K562 (cell line): ENCODE measurements around the gene SAMD4A. TPM values are rescaled to one million over a fixed set of nuclear protein-coding genes. Genes with fewer than 3 reads are reported as not detected.

ENCODE experiments used
- ATAC-seq: fragments of 200-7000 bp; cut with Tn5 transposase; 3 replicates; pipeline ENCODE4 v1.9.1; 2020; ENCODE audit warnings: moderate library complexity
- BruUV-seq: library from RNA; stranded (reverse); fragments of 400-500 nt; replicated peaks from 2 replicates; lab custom pipeline; 2021; lab: Mats Ljungman, UMichigan
- CTCF ChIA-PET: fragments of 300-600 bp; formaldehyde crosslinking; extraction: SDS; loops from one replicate; lab custom pipeline; 2021; ENCODE audit warnings: low intra/inter-chr PET ratio; lab: Yijun Ruan, JAX
- POLR2A ChIA-PET: fragments of 300-600, 350-650 bp; sonication (Branson Sonifier 250); formaldehyde crosslinking; extraction: SDS; loops from one replicate; lab custom pipeline; 2021; ENCODE audit warnings: antibody characterized with exemption, inconsistent platforms; lab: Yijun Ruan, JAX
- DNase-seq, 4 experiments: peaks; one replicate each; pipeline versions ENCODE4 v3.0.0 to v3.0.0-alpha.2; 2011 to 2018; ENCODE audit warnings: low spot score in 3 of 4, mixed read lengths in 3 of 4; ENCODE audit errors: extremely low read depth in 1 of 4
- FAIRE-seq: peaks from 2 replicates; lab custom pipeline; 2011; peaks lifted over from hg19 to GRCh38; lab: Jason Lieb, UNC
- H2AFZ ChIP-seq: 2 replicates; pipeline ENCODE4 v1.6.0; 2011; ENCODE audit warnings: low read depth, low read length, control low read depth, inconsistent platforms
- H3K27ac ChIP-seq: fragments of 200-600 bp; 3 replicates; pipeline ENCODE4 v1.8.0; 2011; ENCODE audit warnings: low read depth, mild to moderate bottlenecking, control low read depth, inconsistent platforms, low read length, moderate library complexity, mixed read lengths; ENCODE audit errors: extremely low read depth
- H3K27me3 ChIP-seq, 2 experiments: fragments of 300-600 bp in 1 of 2; 2 replicates in 1 of 2; 3 replicates in 1 of 2; pipeline versions ENCODE4 v1.6.0 to v1.8.0; 2011; ENCODE audit warnings: inconsistent platforms in 2 of 2, low read length in 2 of 2, mild to moderate bottlenecking in 1 of 2, mixed read lengths in 1 of 2, moderate library complexity in 1 of 2; ENCODE audit not compliant: control insufficient read depth in 2 of 2, insufficient read depth in 2 of 2
- H3K36me3 ChIP-seq: fragments of 300-600 bp; 3 replicates; pipeline ENCODE4 v1.8.0; 2011; ENCODE audit warnings: mild to moderate bottlenecking, low read length, inconsistent platforms; ENCODE audit not compliant: control insufficient read depth, insufficient read depth
- H3K4me1 ChIP-seq, 2 experiments: fragments of 200-600 bp in 1 of 2; replicated peaks in 1 of 2; 2 replicates in 1 of 2; 3 replicates in 1 of 2; pipeline versions ENCODE4 v1.5.1 to v1.8.0; 2011; ENCODE audit warnings: inconsistent platforms in 2 of 2, low read length in 2 of 2, mild to moderate bottlenecking in 1 of 2, mixed read lengths in 1 of 2, moderate library complexity in 1 of 2; ENCODE audit not compliant: control insufficient read depth in 2 of 2, insufficient read depth in 2 of 2
- H3K4me2 ChIP-seq: 2 replicates; pipeline ENCODE4 v1.6.1; 2011; ENCODE audit warnings: low read length, control low read depth, inconsistent platforms, mixed read lengths; ENCODE audit not compliant: insufficient read depth
- H3K4me3 ChIP-seq: fragments of 200-600 bp; sonication (generic), shearing (Covaris generic); 2 replicates; pipeline ENCODE4 v1.5.1; 2016; ENCODE audit warnings: control low read depth, inconsistent platforms
- H3K79me2 ChIP-seq: fragments of 200-600 bp; 3 replicates; pipeline ENCODE4 v1.8.0; 2011; ENCODE audit warnings: low read length, inconsistent platforms; ENCODE audit not compliant: control insufficient read depth, insufficient read depth
- H3K9ac ChIP-seq, 2 experiments: 2 replicates each; pipeline versions ENCODE4 v1.6.0 to v1.6.1; 2011; ENCODE audit warnings: low read depth in 2 of 2, low read length in 2 of 2, control low read depth in 1 of 2, inconsistent platforms in 1 of 2, mild to moderate bottlenecking in 1 of 2, mixed read lengths in 1 of 2; ENCODE audit not compliant: insufficient read depth in 1 of 2
- H3K9me1 ChIP-seq: one replicate; pipeline ENCODE4 v1.6.0; 2011; ENCODE audit warnings: inconsistent platforms, mild to moderate bottlenecking, low read length, moderate library complexity; ENCODE audit not compliant: control insufficient read depth, insufficient read depth
- H3K9me3 ChIP-seq: replicated peaks from 2 replicates; pipeline ENCODE4 v1.5.1; 2011; ENCODE audit warnings: low read depth, low read length, inconsistent platforms; ENCODE audit not compliant: control insufficient read depth, insufficient read depth
- H4K20me1 ChIP-seq: replicated peaks from 2 replicates; pipeline ENCODE4 v1.6.1; 2011; ENCODE audit warnings: low read length, inconsistent platforms, mixed read lengths; ENCODE audit not compliant: control insufficient read depth, insufficient read depth
- DACH1 ChIP-seq: fragments of 450-650 bp; IDR thresholded peaks from 2 replicates; pipeline ENCODE4 v1.6.1; 2018; ENCODE audit not compliant: partially characterized antibody
- FOXA3 ChIP-seq, 2 experiments: fragments of 450-650 bp in 1 of 2; sonication (generic) in 1 of 2; formaldehyde crosslinking; IDR thresholded peaks in 1 of 2; conservative IDR thresholded peaks in 1 of 2; 2 replicates each; pipeline versions ENCODE4 v1.4.0 to v1.8.0; 2020 to 2022; ENCODE audit warnings: mild to moderate bottlenecking in 2 of 2, missing genetic modification reagents in 1 of 2
- HMGN3 ChIP-seq: IDR thresholded peaks from 2 replicates; pipeline ENCODE4 v1.6.1; 2011; ENCODE audit warnings: borderline replicate concordance, low read depth, mild to moderate bottlenecking, mixed read lengths, low read length; ENCODE audit not compliant: insufficient read length; ENCODE audit errors: extremely low read depth
- KDM2B ChIP-seq: fragments of 250-450 bp; sonication (Bioruptor Pico); IDR thresholded peaks from 2 replicates; pipeline ENCODE4 v1.8.0; 2021; ENCODE audit warnings: mild to moderate bottlenecking, moderate library complexity
- MTA1 ChIP-seq: fragments of 450-650 bp; IDR thresholded peaks from 2 replicates; pipeline ENCODE4 v1.6.1; 2017; ENCODE audit warnings: borderline replicate concordance
- SRSF7 ChIP-seq: fragments of 200-400 bp; formaldehyde crosslinking; optimal IDR thresholded peaks from 2 replicates; pipeline ENCODE3; 2017; ENCODE audit warnings: mild to moderate bottlenecking, low read depth, low read length
- ZMIZ1 ChIP-seq, 2 experiments: fragments of 150-350 bp in 1 of 2; IDR thresholded peaks; 2 replicates each; pipeline ENCODE4 v1.6.1; 2012 to 2016; ENCODE audit warnings: low read depth in 2 of 2, low read length in 2 of 2, mild to moderate bottlenecking in 1 of 2, moderate library complexity in 1 of 2
- ZNF274 ChIP-seq: IDR thresholded peaks from 2 replicates; pipeline ENCODE4 v1.6.1; 2011; ENCODE audit warnings: low read depth, mild to moderate bottlenecking, low read length, moderate library complexity, borderline replicate concordance
- WGBS: fragments of 100-300 bp; shearing (Covaris generic); methylation state at CpG from one replicate; pipeline ENCODE4 v1.1.6; 2016; ENCODE audit warnings: low coverage, mixed read lengths; ENCODE audit not compliant: insufficient coverage; ENCODE audit errors: missing lambda C conversion rate; 5-methylcytosine and 5-hydroxymethylcytosine counted together
- in situ Hi-C: fragments of 300-500 bp; cut with MboI; formaldehyde crosslinking; loops from 4 replicates; pipeline ENCODE4 v1.15.0; 2018; ENCODE audit warnings: inconsistent platforms, mixed read lengths
- intact Hi-C: fragments of 100-400 bp; cut with micrococcal nuclease; formaldehyde crosslinking; loops from 2 replicates; pipeline ENCODE4 v1.14.2; 2022
- polyA plus RNA-seq, 8 experiments: library from polyadenylated mRNA; depleted of rRNA in 4 of 8; stranded (reverse) in 5 of 8; unstranded in 3 of 8; fragments of >200 nt; fragmentation: Nextera tagmentation in 2 of 8; fragmentation: Illumina TruSeq in 1 of 8; extraction: Ambion mirVana in 2 of 8; extraction: Trizol in 1 of 8; gene quantifications; 2 replicates each; pipeline versions ENCODE4 v1.2.1 to v1.2.3, GENCODE V29; 2011 to 2014; ENCODE audit warnings: inconsistent platforms in 1 of 8, missing spikeins in 1 of 8
- total RNA-seq, 7 experiments: library from RNA; depleted of rRNA in 6 of 7; stranded (reverse); fragments of >200 nt in 6 of 7; fragmentation: Illumina TruSeq in 2 of 7; extraction: Trizol in 2 of 7; gene quantifications; 2 replicates each; pipeline versions ENCODE4 v1.2.1 to v1.2.3, GENCODE V29; 2011 to 2021; ENCODE audit warnings: low replicate concordance in 1 of 7
- TF ChIP-seq, protein P1 (sequence below): sonication (generic); formaldehyde crosslinking; IDR thresholded peaks from 2 replicates; pipeline ENCODE4 v1.8.0; 2022; ENCODE audit warnings: mild to moderate bottlenecking, missing genetic modification reagents

Gene SAMD4A
- total and polyA plus RNA-seq, 9 of the 15 experiments (the other 6 are each of a cell fraction or from before 2014, with no cell fraction given), result 0.66 to 6.8 (median 3.3) TPM

GRCh38 chr14:54788701-54789100, 221.8 kb downstream of the SAMD4A start:
- 0 out of 3 replicates have a peak, but pooled peaks cover 5% of the 10 kb centered on the region for H3K36me3 ChIP-seq
- ATAC-seq (no peak), FAIRE-seq (no peak)
- CTCF ChIA-PET, result no interaction called here
- BruUV-seq, result no TSS peak
- POLR2A ChIA-PET, result interaction anchor here (0.6 to 1.4 kb wide), 4 partner anchors 15 to 461 kb away, joined by 3 to 4 read pairs (median 4); no protein-coding TSS in a partner anchor
- no peaks in the 10 kb centered on the region for H3K9me3 ChIP-seq
- WGBS, result 83% methylated on average over 17 of the region's 17 CpGs
- TF ChIP-seq FOXA3 (CRISPR knock-in tag; conservative IDR thresholded peaks at IDR 0.05 in 1 of 2, IDR thresholded peaks at IDR 0.05 in 1 of 2) (no peak), ZNF274 (no peak), HMGN3 (no peak)
- TF ChIP-seq, all 486 proteins: peak for 0
- no peaks in the 10 kb centered on the region for H3K4me1 ChIP-seq
- no peaks in the 10 kb centered on the region for H3K79me2 ChIP-seq
- no peaks in the 10 kb centered on the region for H3K9me1 ChIP-seq
- H4K20me1 ChIP-seq, result no peaks in the 10 kb centered on the region
- in situ Hi-C loops, result loop anchor here (25.0 kb wide), 1 partner anchor 1251 kb away; no protein-coding TSS in a partner anchor
- no peak for DNase-seq
- H3K4me2 ChIP-seq, result no peak overlapping the region
- H2AFZ ChIP-seq, result no peak overlapping the region
- intact Hi-C loops, result no loop called here
- no peaks in the 10 kb centered on the region for H3K27me3 ChIP-seq
- no peak overlapping the region for H3K27ac ChIP-seq
- H3K4me3 ChIP-seq, result no peak overlapping the region
- no peak overlapping the region for H3K9ac ChIP-seq

DNA sequence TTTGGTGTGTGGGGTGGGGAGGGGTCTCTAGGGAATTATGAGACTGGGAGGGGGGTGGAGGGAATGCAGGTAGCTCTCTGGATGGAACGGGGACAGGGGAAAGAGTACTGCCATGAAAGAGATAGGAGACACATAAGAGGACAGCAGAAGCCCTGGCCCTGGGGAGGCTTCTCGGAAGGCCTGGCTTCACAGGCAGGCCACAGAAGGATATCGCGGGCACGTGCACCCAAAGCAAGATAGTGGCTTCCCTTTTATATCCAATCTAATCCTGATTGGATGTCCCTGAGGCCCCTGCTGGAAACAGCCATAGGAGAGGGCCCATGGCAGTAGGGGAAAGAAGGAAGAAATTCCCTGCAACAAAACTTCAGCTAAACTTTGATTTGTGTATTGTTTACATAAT, 222.2 kb downstream of the SAMD4A start:
- H3K36me3 ChIP-seq, result 0 out of 3 replicates have a peak, but pooled peaks cover 4% of the 10 kb centered on the region
- TF ChIP-seq DACH1 (no peak), SRSF7 (no peak), ZMIZ1 (IDR thresholded peaks at IDR 0.05; ENCODE audit: low read depth in 2 of 2, low read length in 2 of 2) (no peak), KDM2B (no peak), MTA1 (no peak)
- TF ChIP-seq, protein P1, sequence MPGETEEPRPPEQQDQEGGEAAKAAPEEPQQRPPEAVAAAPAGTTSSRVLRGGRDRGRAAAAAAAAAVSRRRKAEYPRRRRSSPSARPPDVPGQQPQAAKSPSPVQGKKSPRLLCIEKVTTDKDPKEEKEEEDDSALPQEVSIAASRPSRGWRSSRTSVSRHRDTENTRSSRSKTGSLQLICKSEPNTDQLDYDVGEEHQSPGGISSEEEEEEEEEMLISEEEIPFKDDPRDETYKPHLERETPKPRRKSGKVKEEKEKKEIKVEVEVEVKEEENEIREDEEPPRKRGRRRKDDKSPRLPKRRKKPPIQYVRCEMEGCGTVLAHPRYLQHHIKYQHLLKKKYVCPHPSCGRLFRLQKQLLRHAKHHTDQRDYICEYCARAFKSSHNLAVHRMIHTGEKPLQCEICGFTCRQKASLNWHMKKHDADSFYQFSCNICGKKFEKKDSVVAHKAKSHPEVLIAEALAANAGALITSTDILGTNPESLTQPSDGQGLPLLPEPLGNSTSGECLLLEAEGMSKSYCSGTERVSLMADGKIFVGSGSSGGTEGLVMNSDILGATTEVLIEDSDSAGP (CRISPR knock-in tag), result no peak

More for the DNA sequence above, 222.2 kb downstream of the SAMD4A start:
- H3K27me3 ChIP-seq, result no peaks in the 10 kb centered on the region
- H3K4me3 ChIP-seq, result no peak overlapping the region
- CTCF ChIA-PET, result no interaction called here
- H2AFZ ChIP-seq, result no peak overlapping the region
- BruUV-seq, result no TSS peak
- no peaks in the 10 kb centered on the region for H3K4me1 ChIP-seq
- DNase-seq (no peak), FAIRE-seq (no peak), ATAC-seq (no peak)
- H3K79me2 ChIP-seq, result no peaks in the 10 kb centered on the region
- no peak overlapping the region for H3K27ac ChIP-seq
- no peak overlapping the region for H3K9ac ChIP-seq
- POLR2A ChIA-PET, result interaction anchor here (0.7 to 1.4 kb wide), 2 partner anchors 15 kb away, joined by 3 to 4 read pairs; no protein-coding TSS in a partner anchor
- no peaks in the 10 kb centered on the region for H3K9me1 ChIP-seq
- intact Hi-C loops (no loop called here), in situ Hi-C loops (loop anchor here (25.0 kb wide), 1 partner anchor 1252 kb away; no protein-coding TSS in a partner anchor)
- H3K9me3 ChIP-seq, result no peaks in the 10 kb centered on the region
- H3K4me2 ChIP-seq, result no peak overlapping the region
- 40% methylated on average over 1 of the region's 5 CpGs for WGBS
- no peaks in the 10 kb centered on the region for H4K20me1 ChIP-seq
